Panc1 (cell line): Measurements from ENCODE around the gene WWOX.

ENCODE experiments used
- SIN3A ChIP-seq: IDR thresholded peaks from 2 replicates; pipeline ENCODE4 v1.6.1; 2012; ENCODE audit warnings: low read depth, mild to moderate bottlenecking, low read length, moderate library complexity, borderline replicate concordance; ENCODE audit not compliant: insufficient read depth
- TCF7L2 ChIP-seq: IDR thresholded peaks from 2 replicates; pipeline ENCODE4 v1.6.1; 2011; ENCODE audit warnings: mild to moderate bottlenecking, low read depth, low read length, inconsistent platforms
- TF ChIP-seq, protein P1 (sequence below), 2 experiments: IDR thresholded peaks; 2 replicates each; pipeline ENCODE4 v1.6.1; 2011 to 2012; ENCODE audit warnings: low read depth in 2 of 2, control low read depth in 1 of 2, low read length in 1 of 2, mild to moderate bottlenecking in 1 of 2, moderate library complexity in 1 of 2; ENCODE audit not compliant: insufficient read depth in 1 of 2
- TF ChIP-seq, protein P2 (sequence below): fragments of 450-650 bp; IDR thresholded peaks from 2 replicates; pipeline ENCODE4 v1.5.1; 2017; ENCODE audit warnings: mild to moderate bottlenecking

DNA sequence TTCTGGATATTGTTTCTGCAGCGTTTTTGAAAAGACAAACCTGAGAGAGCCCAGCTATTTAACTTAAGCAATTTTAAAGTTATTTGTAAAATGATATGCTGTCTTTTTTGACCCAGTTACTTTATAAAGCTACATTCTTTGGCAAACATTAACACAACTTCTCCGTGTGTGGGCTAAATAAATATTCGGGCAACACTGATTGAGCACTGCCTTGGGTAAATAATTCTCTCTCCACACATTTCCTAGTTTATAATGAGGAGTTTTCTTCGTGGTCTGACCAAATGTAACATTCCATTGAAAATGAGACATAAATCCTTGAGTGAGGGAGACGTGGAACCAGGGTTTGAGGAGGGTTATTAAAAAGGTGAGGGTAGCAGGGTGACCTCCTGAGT, 142.8 kb downstream of the WWOX start:
- TF ChIP-seq, protein P1, sequence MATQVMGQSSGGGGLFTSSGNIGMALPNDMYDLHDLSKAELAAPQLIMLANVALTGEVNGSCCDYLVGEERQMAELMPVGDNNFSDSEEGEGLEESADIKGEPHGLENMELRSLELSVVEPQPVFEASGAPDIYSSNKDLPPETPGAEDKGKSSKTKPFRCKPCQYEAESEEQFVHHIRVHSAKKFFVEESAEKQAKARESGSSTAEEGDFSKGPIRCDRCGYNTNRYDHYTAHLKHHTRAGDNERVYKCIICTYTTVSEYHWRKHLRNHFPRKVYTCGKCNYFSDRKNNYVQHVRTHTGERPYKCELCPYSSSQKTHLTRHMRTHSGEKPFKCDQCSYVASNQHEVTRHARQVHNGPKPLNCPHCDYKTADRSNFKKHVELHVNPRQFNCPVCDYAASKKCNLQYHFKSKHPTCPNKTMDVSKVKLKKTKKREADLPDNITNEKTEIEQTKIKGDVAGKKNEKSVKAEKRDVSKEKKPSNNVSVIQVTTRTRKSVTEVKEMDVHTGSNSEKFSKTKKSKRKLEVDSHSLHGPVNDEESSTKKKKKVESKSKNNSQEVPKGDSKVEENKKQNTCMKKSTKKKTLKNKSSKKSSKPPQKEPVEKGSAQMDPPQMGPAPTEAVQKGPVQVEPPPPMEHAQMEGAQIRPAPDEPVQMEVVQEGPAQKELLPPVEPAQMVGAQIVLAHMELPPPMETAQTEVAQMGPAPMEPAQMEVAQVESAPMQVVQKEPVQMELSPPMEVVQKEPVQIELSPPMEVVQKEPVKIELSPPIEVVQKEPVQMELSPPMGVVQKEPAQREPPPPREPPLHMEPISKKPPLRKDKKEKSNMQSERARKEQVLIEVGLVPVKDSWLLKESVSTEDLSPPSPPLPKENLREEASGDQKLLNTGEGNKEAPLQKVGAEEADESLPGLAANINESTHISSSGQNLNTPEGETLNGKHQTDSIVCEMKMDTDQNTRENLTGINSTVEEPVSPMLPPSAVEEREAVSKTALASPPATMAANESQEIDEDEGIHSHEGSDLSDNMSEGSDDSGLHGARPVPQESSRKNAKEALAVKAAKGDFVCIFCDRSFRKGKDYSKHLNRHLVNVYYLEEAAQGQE (IDR thresholded peaks at IDR 0.05; ENCODE audit: insufficient read depth in 1 of 2, low read depth in 2 of 2, low read length in 1 of 2): no peak
- TF ChIP-seq, protein P2, sequence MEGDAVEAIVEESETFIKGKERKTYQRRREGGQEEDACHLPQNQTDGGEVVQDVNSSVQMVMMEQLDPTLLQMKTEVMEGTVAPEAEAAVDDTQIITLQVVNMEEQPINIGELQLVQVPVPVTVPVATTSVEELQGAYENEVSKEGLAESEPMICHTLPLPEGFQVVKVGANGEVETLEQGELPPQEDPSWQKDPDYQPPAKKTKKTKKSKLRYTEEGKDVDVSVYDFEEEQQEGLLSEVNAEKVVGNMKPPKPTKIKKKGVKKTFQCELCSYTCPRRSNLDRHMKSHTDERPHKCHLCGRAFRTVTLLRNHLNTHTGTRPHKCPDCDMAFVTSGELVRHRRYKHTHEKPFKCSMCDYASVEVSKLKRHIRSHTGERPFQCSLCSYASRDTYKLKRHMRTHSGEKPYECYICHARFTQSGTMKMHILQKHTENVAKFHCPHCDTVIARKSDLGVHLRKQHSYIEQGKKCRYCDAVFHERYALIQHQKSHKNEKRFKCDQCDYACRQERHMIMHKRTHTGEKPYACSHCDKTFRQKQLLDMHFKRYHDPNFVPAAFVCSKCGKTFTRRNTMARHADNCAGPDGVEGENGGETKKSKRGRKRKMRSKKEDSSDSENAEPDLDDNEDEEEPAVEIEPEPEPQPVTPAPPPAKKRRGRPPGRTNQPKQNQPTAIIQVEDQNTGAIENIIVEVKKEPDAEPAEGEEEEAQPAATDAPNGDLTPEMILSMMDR: no peak
- no peak for TF ChIP-seq TCF7L2
- no peak for TF ChIP-seq SIN3A
